ENCODE results near the gene IGFBP2.

IGFBP2 gene

GRCh38 chr2:216644842-216645635 is 11.8 kb downstream of the IGFBP2 start:
- no peak for DNase-seq (ENCODE audit: low spot score)
- TF ChIP-seq CTCF (IDR thresholded peaks at IDR 0.05; ENCODE audit: extremely low read depth, missing control alignments) = no peak

- TF ChIP-seq CTCF (IDR thresholded peaks at IDR 0.05; ENCODE audit: extremely low read depth, missing control alignments) = no peak
- no peak for DNase-seq (ENCODE audit: low spot score)
Observed at GRCh38 chr2:216645636-216645950, 12.4 kb downstream of the IGFBP2 start.

GRCh38 chr2:216646116-216646515 is 12.9 kb downstream of the IGFBP2 start:
- no peak for DNase-seq (ENCODE audit: low spot score)
- no peak for TF ChIP-seq CTCF (IDR thresholded peaks at IDR 0.05; ENCODE audit: extremely low read depth, missing control alignments)

- DNase-seq (ENCODE audit: low spot score) = no peak
- no peak for TF ChIP-seq CTCF (IDR thresholded peaks at IDR 0.05; ENCODE audit: extremely low read depth, missing control alignments)
Observed at GRCh38 chr2:216648105-216648504, 14.9 kb downstream of the IGFBP2 start.

- no peak for TF ChIP-seq CTCF (IDR thresholded peaks at IDR 0.05; ENCODE audit: extremely low read depth, missing control alignments)
- DNase-seq (ENCODE audit: low spot score) = no peak
Observed at GRCh38 chr2:216649574-216649973, 16.4 kb downstream of the IGFBP2 start.

- DNase-seq (ENCODE audit: low spot score) = no peak
- no peak for TF ChIP-seq CTCF (IDR thresholded peaks at IDR 0.05; ENCODE audit: extremely low read depth, missing control alignments)
Observed at GRCh38 chr2:216650626-216651257, 17.5 kb downstream of the IGFBP2 start.

- DNase-seq (ENCODE audit: low spot score) = no peak
- TF ChIP-seq CTCF (IDR thresholded peaks at IDR 0.05; ENCODE audit: extremely low read depth, missing control alignments) = no peak
Observed at GRCh38 chr2:216651351-216651881, 18.2 kb downstream of the IGFBP2 start.
